HG03460 (cell line): ENCODE data around the gene PPIB.
A peak's percentile ranks its signal among the peaks of the same experiment; 100 is the strongest.

Source experiments
- ATAC-seq: cut with Tn5 transposase; IDR thresholded peaks from one replicate; pipeline ENCODE4 v1.9.1; 2021; ENCODE audit not compliant: unreplicated experiment

PPIB gene

DNA sequence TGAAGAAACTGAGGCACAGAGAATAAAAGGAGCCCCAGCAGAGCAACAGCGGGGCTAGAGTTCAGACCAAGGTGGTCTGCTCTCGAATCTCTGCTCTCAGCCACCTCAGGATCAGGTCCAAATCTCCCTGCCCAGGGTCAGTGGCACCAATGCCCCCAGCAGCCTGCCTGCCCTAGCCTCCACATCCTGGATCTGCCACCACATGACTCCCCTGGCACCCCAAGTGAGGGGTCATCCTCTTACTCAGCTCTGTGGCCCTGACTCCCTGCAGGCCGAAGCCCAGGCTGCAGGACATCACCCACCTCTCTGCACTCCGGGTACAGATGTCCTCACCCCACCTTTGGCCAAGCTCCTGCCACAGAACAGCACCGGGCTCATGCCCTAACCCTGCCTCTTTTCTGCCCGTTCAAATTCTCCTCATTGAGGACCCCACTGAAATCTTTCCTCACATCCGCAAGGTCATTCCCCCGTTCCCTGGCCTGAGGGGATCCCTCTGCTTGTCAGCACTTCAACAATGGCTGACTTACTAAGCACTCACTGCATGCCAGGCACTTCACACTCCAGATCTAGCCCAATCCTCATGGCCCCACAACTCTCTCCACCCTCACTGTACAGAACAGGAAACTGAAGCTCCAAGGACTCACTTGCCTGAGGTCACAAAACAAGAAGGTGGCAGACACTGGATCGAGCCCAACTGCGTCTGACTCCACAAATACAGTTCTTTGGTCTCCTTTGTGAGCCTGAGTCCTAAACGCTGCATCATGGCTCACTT lies 4.3 kb downstream of the PPIB start:
- no peak for ATAC-seq

DNA sequence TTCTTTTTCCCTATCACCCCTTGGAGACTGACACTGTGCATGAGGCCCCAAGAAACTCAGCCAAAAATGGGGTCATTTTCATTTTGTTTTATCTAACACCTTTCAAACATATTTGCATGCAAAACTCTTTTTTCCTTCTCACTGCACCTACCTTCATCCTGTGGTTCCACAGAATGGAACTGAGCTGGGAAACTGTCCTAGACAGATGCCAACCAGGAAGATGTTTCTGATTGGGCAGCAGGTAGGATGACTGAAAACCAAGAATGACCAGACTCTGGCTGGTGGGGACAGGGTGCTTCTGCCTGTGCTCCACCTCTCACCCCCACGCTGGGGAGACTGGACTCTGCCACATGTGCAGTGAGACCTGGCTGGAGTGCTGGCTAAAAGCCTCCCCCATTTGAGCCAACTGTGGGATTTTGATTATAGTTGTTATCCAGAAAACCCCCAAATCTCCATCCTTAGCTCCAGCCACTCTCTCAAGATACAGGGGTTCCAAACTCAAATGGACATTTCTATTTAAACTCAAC lies 5.2 kb downstream of the PPIB start:
- no peak for ATAC-seq

DNA sequence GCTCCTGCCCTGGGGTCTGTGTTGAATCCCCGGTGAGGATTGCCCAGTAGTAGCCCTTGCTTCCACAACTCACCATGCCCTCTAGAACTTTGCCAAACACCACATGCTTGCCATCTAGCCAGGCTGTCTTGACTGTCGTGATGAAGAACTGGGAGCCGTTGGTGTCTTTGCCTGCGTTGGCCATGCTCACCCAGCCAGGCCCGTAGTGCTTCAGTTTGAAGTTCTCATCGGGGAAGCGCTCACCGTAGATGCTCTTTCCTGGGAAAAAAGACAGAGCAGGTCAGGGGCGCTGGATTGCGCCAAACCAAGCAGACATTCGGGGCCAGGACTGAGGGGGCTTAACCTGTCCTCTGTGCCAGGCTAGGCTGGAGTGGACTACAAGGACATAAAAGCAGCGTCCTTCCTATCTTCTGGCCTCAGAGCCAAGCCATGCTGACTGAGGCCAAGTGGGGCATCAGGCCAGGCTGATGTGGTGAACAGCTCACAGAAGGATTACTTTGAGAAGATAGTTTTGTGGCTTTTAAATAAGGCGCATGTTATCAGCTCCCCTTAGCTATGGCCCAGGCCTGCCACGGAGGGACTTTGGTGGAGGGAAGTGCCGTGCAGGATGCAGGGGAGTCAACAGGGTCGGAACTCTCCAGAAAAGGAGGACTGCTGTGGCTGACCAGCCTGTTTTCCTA lies 6.0 kb downstream of the PPIB start:
- ATAC-seq: no peak

DNA sequence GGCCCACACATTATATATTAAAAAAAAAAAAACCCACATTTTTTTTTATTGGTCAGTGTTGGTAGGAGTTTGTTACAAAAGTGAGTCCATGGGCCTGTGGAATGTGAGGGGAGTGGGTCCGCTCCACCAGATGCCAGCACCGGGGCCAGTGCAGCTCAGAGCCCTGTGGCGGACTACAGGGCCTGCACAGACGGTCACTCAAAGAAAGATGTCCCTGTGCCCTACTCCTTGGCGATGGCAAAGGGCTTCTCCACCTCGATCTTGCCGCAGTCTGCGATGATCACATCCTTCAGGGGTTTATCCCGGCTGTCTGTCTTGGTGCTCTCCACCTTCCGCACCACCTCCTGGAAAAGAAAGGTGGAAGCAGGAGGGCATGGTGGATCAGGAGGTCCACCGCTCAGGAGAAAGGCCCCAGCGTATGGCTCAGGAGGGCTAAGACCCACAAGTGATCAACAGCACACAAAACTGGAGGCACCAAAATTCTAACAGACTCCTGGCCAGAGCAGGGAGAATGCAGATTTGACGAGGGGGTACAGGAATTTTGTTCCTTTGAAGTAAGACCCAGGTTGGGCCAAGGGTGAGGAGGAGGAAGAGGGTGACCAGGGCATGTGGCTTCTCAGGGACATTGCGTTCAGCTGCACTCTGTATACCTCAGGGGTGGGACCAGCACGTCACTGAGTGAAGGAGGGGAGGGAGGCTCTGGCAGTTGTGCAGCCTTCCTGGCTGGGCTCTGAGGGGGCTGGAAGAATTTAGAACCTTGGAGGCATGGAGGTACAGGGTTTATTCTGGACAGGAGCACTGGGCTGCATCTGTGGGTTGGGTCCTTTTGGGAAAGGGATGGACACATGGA lies 6.8 kb downstream of the PPIB start:
- ATAC-seq: no peak

DNA sequence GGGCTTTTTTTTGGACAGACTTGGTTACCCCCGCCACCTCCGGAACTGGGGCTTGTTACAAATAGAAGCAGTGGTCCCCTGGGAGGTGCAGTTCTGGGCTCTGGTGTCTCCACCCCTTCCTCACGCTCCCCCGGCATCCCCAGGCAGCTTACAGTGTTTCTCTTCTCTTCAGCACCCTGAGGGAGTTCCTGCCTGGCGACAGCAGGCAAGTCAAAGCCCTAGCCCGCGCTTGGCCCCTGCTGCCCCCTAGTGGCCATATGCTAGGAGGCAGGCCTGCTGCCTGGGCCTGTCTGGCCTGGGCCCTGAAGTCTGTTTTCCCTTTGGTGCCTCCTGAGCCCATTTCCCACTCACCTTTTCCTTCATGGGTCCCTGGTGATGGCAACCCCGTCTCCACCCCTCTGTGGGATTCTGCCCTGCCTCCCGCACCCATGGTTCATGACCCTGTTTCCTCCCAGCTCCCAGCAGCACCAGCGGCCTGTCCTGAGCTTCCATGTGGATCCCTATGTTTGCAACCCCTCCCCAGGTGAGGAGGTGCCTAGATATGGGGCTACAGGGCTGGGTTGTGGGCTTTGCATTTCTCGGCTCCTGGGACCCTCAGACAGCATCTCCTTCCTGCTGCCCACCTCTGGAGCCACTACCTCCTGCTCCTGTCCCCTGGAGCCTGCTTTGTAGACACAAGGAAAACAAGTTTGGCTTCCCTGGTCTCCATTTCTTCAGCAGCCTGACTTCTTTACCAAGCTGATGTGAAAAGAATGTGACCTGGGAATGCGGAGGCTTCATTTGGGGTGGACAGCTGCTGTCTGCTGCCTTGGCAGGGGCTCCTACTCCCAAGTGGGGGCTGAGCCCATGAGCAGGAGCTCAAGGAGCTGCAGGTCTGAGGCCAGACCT lies 9.1 kb downstream of the PPIB start:
- ATAC-seq: peak; percentile 59

DNA sequence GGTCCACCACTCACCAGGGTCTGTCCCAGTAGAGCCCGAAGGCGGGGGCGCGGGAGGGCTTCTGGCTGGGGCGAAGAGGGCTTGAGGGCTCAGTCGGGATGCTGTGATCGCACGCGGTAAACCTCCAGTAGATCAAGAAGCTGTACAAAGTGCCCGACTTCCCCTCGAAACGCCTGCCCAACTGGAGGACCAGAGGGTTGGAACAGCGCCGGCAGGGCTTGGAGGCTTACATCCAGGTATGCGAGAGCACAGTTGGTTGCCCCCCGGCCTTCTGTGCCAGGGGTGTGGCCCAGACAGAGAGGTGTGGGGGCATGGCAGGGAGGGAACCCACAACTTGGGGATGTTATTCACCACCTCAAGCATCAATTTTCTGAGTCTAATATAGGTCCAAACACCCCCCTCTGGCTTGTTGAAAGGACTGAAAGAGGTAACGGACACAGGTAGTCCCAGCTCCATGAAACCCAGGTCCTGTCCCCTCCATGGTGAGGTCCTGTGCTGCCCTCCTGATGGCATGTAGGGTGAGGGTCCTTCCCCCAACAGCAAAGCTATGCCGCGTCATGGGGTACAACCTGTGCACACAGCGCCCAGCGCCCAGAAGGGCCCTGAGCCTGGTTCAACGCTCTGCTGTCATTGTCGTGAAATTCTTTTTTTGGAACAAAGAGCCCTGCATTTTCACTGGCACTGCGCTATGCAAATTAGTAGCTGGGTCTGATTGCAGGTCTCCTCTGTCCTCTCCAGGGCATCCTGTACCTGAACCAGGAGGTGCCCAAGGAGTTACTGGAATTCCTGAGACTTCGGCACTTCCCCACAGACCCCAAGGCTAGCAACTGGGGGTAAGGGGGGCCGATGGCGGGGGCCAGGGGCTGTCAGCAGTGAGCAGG lies 10.1 kb downstream of the PPIB start:
- peak; percentile 23 for ATAC-seq

DNA sequence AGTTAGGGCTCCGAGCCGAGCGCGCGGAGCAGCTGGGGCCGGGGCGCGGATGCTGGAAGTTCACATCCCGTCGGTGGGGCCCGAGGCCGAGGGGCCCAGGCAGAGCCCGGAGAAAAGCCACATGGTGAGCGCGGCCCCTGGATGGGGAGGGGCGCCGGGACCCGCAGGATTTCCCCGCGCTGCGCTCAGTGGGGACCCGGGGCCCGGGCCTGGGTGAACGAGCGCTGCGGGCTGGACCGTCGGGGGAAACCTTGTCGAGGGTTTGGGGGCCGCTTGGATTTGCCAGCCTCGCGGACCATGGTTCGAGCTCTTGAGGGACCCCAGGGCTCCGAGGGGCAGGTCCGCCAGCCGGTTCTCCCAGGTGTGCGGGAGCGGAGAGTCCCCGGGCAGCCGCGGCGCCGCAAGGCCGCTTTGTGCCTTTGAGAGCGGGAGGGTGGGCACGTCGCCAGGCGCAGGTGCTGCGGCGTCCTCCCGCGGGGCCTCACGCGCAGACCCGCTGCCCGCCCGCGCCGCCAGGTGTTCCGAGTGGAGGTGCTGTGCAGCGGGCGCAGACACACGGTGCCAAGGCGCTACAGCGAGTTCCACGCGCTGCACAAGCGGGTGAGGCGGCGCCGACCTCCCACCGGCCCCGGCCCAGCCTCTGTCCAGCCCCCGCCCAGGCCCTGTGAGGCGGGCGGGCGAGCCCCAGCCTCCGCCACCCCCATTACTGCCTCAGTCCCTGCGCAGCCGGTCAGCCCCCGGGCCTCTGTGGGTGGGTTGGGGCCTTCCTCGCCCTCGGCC lies 10.9 kb downstream of the PPIB start, which contains the start of gene SNX22:
Gene SNX22, plus strand, starts transcription at position 5 of the 780 bp plus-strand sequence. Its CDS starts 45 bp downstream, at position 50.
- no peak for ATAC-seq

DNA sequence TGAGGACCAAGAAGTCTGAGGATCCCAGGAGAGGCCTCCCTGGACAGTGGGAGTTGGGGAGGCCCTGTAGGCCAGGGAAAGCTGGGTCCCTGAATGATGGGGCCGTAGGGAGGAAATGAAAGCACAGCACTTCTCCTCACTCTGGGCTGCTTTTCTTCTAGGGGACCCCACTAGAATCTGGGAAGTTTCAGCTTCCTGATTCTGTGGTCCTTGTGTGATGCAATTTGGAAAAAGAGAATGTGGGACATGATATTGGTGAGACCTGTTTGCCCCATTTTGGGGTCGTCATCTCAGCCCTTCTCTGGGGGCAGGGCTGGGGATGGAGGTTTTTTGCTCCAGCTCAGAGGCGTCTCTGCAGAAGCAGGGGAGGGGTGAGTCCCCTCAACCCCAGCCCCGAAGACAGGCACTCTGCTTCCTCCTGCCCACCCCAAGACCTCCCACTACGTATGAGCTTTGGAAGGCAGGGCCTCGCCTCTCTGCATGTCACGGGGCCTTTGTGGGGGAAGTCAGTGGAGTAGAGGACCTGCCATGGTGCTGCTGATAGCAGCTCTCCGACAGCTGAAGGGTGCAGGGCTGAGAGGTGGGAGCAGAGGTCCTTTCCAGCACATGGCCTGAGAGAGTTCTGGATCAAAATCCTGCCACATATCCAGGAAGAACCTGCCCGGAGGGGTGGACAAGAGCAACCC lies 12.8 kb downstream of the PPIB start:
- ATAC-seq: no peak

DNA sequence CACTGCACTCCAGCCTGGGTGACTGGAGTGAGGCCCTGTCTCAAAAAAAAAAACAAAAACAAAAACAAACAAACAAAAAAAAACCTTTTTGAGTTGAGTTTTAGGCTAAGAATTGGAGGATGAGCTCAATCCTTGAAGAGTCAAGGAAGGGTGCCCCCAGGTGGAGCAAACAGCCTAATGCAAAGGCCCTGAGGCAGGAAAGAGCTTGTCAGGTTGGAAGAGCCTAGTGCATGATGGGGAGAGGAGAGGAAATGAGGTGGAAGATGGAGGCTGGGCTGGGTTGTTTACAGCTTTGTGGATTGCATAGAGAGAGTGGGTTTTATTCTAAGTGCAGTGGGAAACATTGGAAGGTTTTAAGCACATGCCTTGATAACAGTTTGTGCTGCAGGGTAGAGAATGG lies 13.4 kb downstream of the PPIB start:
- no peak for ATAC-seq

DNA sequence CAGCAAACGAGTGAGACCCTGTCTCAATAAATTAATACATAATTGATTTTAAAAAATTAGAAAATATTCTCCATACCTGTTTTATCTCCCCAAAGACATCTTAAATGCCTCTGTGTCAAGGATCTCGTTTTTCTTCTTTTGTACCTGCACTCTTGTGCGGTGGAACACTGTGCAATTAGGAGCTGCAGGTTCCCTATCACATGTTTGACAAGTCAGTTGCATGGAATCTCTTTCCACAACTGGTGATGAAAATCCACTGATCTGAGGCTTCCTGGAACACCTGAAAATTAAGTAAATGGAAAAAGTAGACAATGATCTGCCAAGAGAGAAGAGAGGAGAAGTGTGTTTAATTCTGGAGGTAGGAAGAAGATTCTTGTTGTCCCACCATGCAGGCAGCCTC lies 14.2 kb downstream of the PPIB start:
- ATAC-seq: no peak

DNA sequence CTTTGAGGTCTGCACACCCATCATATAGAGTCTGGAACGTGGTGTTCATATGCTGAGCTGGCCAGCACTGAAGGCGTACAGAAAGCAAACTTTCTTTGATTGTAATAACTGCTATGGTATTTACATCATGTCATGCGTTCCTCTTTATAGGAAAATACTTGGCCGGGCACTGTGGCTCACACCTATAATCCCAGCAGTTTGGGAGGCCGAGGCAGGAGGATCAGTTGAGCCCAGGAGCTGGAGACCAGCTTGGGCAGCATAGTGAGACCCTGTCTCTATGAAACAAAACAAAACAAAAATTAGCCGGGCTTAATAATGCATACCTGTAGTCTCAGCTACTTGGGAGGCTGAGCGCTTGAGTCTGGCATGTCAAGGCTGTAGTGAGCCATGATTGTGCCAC lies 14.7 kb downstream of the PPIB start:
- ATAC-seq: no peak

DNA sequence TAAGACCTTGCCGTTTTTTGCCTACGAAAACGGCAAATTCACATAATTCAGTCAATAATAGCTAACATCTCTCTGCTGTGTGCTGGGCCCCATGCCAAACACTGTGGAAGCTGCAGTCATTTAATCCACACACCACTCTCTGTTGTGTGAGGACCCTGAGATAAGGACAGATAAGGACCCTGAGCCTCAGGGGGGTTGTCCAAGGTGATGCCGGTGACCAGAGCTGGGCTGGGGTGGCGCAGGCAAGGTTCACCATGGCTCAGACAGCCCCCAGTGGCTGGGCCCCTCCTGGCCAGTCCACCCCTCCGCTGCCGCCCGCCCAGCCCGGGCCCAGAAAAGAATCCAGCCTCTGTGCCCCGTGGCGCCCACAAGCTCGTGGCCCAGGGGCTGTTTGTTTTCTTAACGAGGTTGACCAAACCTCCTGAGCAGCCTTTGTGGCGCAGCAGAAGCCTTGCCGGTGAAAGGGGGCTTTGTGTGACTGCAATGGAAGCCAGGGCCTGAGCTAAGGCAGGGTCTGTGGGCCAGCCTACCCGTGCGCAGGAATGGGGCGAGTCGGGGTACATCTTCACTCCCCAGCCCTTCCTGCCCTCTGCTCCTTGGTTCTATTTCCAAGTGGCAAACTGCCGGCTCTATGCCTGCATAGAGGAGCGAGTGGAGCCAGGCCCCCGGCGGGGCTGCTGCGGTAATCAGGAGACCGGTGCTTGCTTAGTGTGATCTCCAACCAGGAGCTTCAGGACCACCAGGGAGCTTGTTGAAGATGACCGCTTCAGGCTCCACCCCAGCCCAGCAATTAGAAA lies 15.7 kb downstream of the PPIB start:
- ATAC-seq: no peak

DNA sequence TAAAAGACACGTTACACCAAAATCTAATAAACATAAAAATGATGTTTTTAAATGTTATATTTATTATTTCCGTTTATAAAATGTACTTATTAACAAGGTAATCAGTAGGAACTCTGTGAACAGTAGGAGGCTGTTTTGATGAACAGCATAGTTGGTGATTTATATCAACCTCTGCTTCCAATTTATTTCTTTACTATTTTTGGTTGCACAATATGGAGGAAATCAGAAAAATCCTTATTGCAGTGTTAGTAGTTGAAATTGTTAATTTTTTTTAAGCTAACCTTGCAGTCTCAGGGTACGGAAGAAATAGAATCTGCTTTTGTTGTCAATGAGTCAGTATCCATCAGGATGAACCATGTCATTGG lies 16.3 kb downstream of the PPIB start:
- no peak for ATAC-seq

DNA sequence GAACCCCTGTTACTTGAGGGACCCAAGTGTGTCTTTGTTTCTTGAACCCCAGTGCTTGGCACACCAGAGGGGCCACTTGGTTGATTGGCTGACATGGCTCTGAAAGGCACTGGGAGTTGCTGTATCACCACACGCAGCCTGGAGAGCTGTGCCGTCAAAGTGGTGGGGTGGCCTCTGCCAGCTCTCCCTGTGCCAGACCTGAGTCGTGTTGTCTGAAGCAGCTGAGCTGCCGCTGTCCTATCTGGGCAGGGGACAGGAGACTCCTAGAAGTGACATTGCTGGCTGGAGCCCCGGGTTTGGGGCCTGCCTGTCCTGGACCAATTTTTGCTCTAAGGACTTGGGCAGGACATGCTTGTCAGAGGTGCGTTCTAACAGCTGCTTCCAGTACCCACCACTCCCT lies 16.8 kb downstream of the PPIB start:
- no peak for ATAC-seq

DNA sequence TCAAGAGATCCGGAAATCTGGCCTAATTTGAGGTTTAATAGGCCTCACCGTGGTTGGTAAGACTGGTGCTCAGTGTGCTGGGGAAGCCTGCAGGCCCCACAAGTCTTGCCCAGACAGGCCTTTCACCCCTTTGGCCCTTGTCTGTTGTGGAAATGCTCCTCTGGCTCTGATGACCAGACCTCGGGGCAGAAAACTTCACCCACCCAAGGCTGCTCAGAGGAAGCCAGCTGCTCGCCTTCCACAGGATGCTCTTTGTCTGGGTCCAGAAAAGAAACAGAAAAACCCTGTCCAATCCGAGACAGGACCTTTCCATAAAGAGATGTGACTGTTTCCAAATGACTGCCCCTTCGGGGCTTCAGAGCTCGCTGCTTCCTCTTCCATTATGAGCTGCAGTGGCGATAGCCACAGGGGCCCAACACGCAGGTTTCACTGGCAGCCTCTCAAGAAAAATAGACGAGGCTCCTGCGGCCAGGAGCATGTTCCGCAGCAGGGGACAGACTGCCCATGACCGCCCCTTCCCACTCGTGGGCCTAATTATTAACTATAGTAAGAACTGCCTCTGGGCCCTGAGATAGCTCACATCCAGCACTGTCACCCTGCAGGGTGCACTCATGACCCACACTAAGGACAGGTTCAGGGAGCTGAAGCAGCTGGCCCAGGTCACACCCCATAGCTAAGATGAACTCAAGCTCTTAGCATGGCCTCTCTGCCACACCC lies 18.1 kb downstream of the PPIB start:
- ATAC-seq: peak; percentile 55

DNA sequence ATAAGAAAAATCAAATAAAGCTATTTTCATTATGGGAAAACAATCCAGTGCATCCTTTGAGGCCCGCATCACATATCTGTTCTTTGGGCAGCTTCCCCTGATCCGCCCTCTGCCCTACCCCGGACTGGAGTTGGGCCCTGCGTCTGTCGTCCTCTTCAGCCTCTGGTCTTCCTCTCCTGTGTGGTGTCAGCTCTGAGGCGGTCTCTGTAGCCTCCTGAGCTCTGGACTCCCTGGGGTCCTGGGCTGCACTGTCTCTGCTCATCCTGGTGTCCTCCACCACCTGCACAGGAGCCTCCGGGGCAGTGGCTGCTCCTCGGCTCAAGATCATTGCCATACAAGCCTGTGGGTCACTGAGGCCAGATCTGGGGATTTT lies 18.6 kb downstream of the PPIB start:
- peak; percentile 7 for ATAC-seq

DNA sequence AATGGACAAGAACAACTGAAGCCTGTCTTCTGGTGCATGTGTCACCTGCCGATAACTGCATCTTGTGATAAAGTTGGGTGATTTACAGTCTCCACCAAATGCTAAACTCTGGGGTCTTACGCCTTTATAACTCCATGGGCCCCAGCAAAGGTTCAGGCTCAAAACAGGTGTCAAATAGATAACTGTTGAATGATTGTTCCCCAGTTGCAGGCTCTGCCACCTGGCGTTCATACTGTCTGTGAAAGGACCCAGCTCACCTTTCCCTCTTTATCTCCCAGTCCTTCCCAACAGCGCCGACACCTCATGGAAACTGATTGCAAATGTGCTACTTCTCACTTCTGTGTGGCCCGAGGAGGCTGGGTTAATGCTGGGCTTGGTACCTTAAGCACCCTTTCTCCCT lies 19.5 kb downstream of the PPIB start:
- ATAC-seq: no peak
